Psoas muscle (tissue), 8 donors: ENCODE measurements around the gene KY. TPM values are rescaled to one million over a fixed set of nuclear protein-coding genes. Genes with fewer than 3 reads are reported as not detected.
A peak's percentile ranks its signal among the peaks of the same experiment; 100 is the strongest.

Experiments used
- ATAC-seq, 4 donors: fragments of 200-7000 bp; cut with Tn5 transposase; one replicate each; pipeline ENCODE4 v1.9.1; 2020; ENCODE audit warnings: moderate library complexity in 3 of 4, mild to moderate bottlenecking in 2 of 4
- DNase-seq, 2 donors: peaks; one replicate each; pipeline ENCODE4 v3.0.0-alpha.2; 2020
- H3K27ac ChIP-seq: fragments of 200-600 bp; one replicate; pipeline ENCODE4 v1.8.0; 2022
- H3K27me3 ChIP-seq, 3 donors: fragments of 200-600 bp in 1 of 3; one replicate each; pipeline versions ENCODE4 v1.6.1 to v1.8.0; 2013 to 2022; ENCODE audit warnings: low read length in 2 of 3, mild to moderate bottlenecking in 2 of 3, moderate library complexity in 1 of 3; ENCODE audit not compliant: insufficient read depth in 3 of 3
- H3K36me3 ChIP-seq, 2 donors: fragments of 200-600 bp in 1 of 2; one replicate each; pipeline versions ENCODE4 v1.6.1 to v1.8.0; 2013 to 2022; ENCODE audit warnings: low read depth in 1 of 2, mild to moderate bottlenecking in 1 of 2, moderate library complexity in 1 of 2; ENCODE audit not compliant: insufficient read depth in 1 of 2
- H3K4me1 ChIP-seq: fragments of 200-600 bp; one replicate; pipeline ENCODE4 v1.8.0; 2022
- H3K4me3 ChIP-seq: fragments of 200-600 bp; one replicate; pipeline ENCODE4 v1.8.0; 2022; ENCODE audit warnings: mild to moderate bottlenecking
- H3K9me3 ChIP-seq: fragments of 200-600 bp; one replicate; pipeline ENCODE4 v1.8.0; 2022
- WGBS, 3 donors: extraction: QIAGEN DNeasy Blood & Tissue Kit; methylation state at CpG; one replicate each; pipeline versions ENCODE4 v1.1.6 to v1.1.7; 2013; 5-methylcytosine and 5-hydroxymethylcytosine counted together
- intact Hi-C, 2 donors: fragments of 100-400 bp; cut with DNase I; formaldehyde crosslinking; loops; one replicate each; pipeline versions ENCODE4 v1.11.0 to v1.14.2; 2022
- polyA plus RNA-seq, 3 donors: library from polyadenylated mRNA; stranded (reverse); fragments of 200-250 nt; gene quantifications; one replicate each; pipeline ENCODE4 v1.2.3, GENCODE V29; 2013
- total RNA-seq, 4 donors: library from RNA; stranded (reverse); fragmentation: NEBNext Ultra II Directional in 2 of 4; extraction: Animal tissue kit (Norgen Biotek cat#: 25700) in 2 of 4; gene quantifications; one replicate each; pipeline versions ENCODE4 v1.2.1 to v1.2.4, GENCODE V29; 2021 to 2023
- TF ChIP-seq, protein P1 (sequence below): fragments of 200-600 bp; IDR thresholded peaks from one replicate; pipeline ENCODE4 v1.8.0; 2022; ENCODE audit warnings: antibody characterized with exemption
- donor health status: healthy with polysubstance abuse.
- donor health status: DM: no; HTN: no; CAD: no; lungs with moderate emphysema.
- donor health status: Bipolar disorder and iron deficiency.
- donor health status: healthy.
- donor health status: DM: yes; HTN: yes; CAD: no.
- donor health status: DM: no; HTN: no; CAD: no.
- donor health status: DM: no; HTN: no; CAD: no.
- donor health status: DM: yes; HTN: yes; CAD: no.

Gene KY
- total and polyA plus RNA-seq, 7 donors, result 0.30 to 6.7 (median 3.0) TPM; not detected in 1

DNA sequence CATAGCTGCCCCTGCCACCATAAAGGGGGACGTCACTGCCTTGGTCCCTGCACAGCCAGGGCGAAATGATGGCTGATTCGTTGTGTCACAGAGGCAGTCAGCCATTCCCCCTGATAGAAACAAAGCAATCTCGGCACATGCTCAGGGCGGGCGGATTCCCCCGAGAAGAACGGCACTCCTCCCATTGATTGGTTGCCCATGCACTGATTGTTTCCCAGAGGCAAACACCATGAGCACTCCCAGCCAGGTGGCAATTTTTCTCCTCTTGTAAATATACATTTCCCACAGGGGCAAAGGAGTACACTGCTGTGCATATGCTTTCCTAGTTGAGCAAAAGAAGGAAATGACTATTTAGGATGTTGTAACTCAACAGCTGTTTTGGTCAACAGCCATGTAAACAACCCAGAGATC lies 56.5 kb downstream of the KY start:
- no peaks in the 10 kb centered on the region for H3K36me3 ChIP-seq
- peak in 1 of 4 donors; percentile 50 for ATAC-seq
- no peak overlapping the region for H3K4me3 ChIP-seq
- WGBS, 3 donors, result 46 to 70% (median 59%) methylated on average over 8 of the region's 8 CpGs
- TF ChIP-seq, protein P1, sequence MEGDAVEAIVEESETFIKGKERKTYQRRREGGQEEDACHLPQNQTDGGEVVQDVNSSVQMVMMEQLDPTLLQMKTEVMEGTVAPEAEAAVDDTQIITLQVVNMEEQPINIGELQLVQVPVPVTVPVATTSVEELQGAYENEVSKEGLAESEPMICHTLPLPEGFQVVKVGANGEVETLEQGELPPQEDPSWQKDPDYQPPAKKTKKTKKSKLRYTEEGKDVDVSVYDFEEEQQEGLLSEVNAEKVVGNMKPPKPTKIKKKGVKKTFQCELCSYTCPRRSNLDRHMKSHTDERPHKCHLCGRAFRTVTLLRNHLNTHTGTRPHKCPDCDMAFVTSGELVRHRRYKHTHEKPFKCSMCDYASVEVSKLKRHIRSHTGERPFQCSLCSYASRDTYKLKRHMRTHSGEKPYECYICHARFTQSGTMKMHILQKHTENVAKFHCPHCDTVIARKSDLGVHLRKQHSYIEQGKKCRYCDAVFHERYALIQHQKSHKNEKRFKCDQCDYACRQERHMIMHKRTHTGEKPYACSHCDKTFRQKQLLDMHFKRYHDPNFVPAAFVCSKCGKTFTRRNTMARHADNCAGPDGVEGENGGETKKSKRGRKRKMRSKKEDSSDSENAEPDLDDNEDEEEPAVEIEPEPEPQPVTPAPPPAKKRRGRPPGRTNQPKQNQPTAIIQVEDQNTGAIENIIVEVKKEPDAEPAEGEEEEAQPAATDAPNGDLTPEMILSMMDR, result no peak
- no peak overlapping the region for H3K27ac ChIP-seq
- H3K4me1 ChIP-seq, result no peaks in the 10 kb centered on the region
- DNase-seq, result no peak
- H3K9me3 ChIP-seq, result no peaks in the 10 kb centered on the region
- intact Hi-C loops, result no loop called here
- H3K27me3 ChIP-seq, result no peaks in the 10 kb centered on the region

DNA sequence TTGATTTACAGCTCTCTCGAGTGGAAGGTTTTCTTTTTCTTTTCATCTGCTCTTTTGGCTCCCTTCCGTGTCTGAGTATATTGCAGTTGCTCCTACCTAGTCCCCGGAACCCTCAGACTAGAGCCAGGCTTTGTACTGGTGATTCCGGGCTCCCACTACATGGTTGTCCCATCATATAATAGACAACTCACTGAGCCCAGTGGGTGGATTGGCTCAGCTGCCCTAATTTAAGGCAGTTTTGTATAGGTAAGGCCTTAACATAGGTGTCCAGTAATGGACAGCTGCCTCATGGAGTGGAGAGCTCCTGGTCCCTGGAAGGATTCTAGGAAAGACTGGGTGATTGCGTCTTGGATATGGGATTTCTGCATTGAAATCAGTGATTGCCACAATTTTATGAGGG lies 58.0 kb downstream of the KY start:
- TF ChIP-seq, protein P1, result no peak
- no peak overlapping the region for H3K27ac ChIP-seq
- ATAC-seq (no peak), DNase-seq (no peak)
- 92 to 94% (median 92%) methylated on average over 5 of the region's 5 CpGs for WGBS, 3 donors
- intact Hi-C loops, result no loop called here
- no peaks in the 10 kb centered on the region for H3K4me1 ChIP-seq
- H3K4me3 ChIP-seq, result no peak overlapping the region
- H3K9me3 ChIP-seq, result no peaks in the 10 kb centered on the region
- no peaks in the 10 kb centered on the region for H3K36me3 ChIP-seq
- no peaks in the 10 kb centered on the region for H3K27me3 ChIP-seq

DNA sequence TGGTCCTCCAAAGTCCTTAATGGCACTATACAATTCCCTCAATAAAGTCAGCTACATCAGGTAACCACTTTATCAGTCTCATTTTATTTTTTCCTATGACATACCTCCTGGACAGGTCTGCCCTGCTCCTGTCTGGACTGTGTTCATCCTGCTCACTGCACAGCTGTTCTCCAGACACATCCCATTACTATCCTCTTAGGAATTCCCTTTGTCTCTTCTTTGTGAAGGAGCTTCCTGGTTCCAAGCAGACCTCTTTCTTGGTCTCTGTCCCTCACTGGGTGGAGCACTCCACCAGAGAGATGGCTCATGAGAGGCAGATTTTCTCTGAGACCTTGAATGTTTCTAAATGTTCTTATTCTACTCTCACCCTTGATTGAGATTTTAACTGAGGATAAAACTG lies 60.1 kb downstream of the KY start:
- DNase-seq (no peak), ATAC-seq (no peak)
- Histone ChIP-seq H3K36me3 (no peaks in the 10 kb centered on the region), H3K27ac (no peak overlapping the region), H3K4me3 (no peak overlapping the region), H3K27me3 (no peaks in the 10 kb centered on the region), H3K9me3 (no peaks in the 10 kb centered on the region), H3K4me1 (no peaks in the 10 kb centered on the region)
- TF ChIP-seq, protein P1, result no peak
- intact Hi-C loops, result no loop called here

DNA sequence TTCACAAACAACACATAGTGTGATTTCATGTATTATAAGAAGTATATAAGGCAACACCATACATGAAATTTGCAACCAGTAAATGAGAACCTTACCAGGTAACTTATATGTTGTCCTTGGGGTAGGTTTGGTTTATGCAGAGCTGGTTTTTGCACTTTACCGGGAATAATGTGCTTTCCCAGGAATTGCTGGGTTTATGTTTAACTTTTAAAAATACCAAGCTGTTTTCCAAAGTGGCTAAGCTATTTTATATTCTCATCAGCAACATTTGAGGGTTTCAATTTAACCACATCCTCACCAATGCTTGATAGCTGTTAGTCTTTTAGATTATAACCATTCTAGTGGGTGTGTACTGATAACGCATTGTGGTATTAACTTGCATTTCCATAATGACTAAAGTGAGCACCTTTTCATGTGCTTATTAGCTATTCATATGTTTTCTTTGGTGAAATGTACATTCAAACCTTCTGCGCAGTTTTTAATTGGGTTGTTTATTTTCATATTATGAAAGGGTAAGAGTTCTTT lies 71.6 kb downstream of the KY start:
- Histone ChIP-seq H3K9me3 (peaks cover 3% of the 10 kb centered on the region), H3K27me3 (no peaks in the 10 kb centered on the region), H3K36me3 (no peaks in the 10 kb centered on the region), H3K4me1 (no peaks in the 10 kb centered on the region), H3K4me3 (no peak overlapping the region), H3K27ac (no peak overlapping the region)
- DNase-seq (no peak), ATAC-seq (no peak)
- WGBS, 3 donors, result 92 to 97% (median 96%) methylated on average over 3 of the region's 3 CpGs
- intact Hi-C loops, result no loop called here
- TF ChIP-seq, protein P1, result no peak

DNA sequence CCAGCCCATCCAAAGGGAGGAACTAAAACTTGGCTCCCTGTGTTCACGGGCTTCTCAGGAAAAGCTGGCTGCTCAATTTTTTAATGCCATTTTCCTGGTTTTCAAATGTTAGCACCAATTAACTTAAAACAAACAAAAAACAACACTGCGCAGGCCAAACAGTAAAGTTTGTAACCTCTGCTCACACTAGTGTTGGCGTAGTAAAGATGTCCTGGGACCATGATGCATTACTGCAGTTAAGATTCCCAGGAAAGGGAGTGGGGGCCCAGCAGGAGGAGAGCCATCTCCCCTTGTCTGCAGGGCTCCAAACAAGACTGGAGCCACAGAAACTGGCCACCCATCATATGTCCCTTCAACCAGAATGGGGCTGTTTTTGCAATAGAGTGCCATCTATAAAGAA lies 74.0 kb downstream of the KY start:
- 85% methylated on average over 3 of the region's 3 CpGs for WGBS, 3 donors
- intact Hi-C loops, result no loop called here
- no peak overlapping the region for H3K4me3 ChIP-seq
- H3K27ac ChIP-seq, result no peak overlapping the region
- no peaks in the 10 kb centered on the region for H3K36me3 ChIP-seq
- TF ChIP-seq, protein P1, result no peak
- no peaks in the 10 kb centered on the region for H3K27me3 ChIP-seq
- H3K9me3 ChIP-seq, result peaks cover under 1% of the 10 kb centered on the region
- DNase-seq (no peak), ATAC-seq (no peak)
- no peaks in the 10 kb centered on the region for H3K4me1 ChIP-seq
